DND-41 (cell line): ENCODE measurements around the gene CACNA2D3.

Experiments used
- ATAC-seq: fragments of 200-7000 bp; cut with Tn5 transposase; 3 replicates; pipeline ENCODE4 v1.9.1; 2021; ENCODE audit warnings: low read depth; ENCODE audit not compliant: insufficient read depth
- DNase-seq: peaks from one replicate; pipeline ENCODE4 v3.0.0-alpha.2; 2020
- H2AFZ ChIP-seq: 2 replicates; pipeline ENCODE4 v1.6.0; 2012; ENCODE audit warnings: low read depth, low read length
- H3K27ac ChIP-seq: 2 replicates; pipeline ENCODE4 v1.5.1; 2012; ENCODE audit warnings: low read length, inconsistent platforms
- H3K27me3 ChIP-seq: fragments of 200-600 bp; sonication (generic); 2 replicates; pipeline ENCODE4 v1.6.0; 2012; ENCODE audit warnings: low read length, mild to moderate bottlenecking, inconsistent platforms; ENCODE audit not compliant: insufficient read depth, poor library complexity
- H3K36me3 ChIP-seq: 2 replicates; pipeline ENCODE4 v1.5.1; 2012; ENCODE audit warnings: low read length, inconsistent platforms; ENCODE audit not compliant: insufficient read depth
- H3K4me1 ChIP-seq: 2 replicates; pipeline ENCODE4 v1.5.1; 2012; ENCODE audit warnings: mild to moderate bottlenecking, low read length; ENCODE audit not compliant: insufficient read depth
- H3K4me2 ChIP-seq: 2 replicates; pipeline ENCODE4 v1.6.0; 2012; ENCODE audit warnings: mild to moderate bottlenecking, moderate library complexity, low read length, inconsistent platforms; ENCODE audit not compliant: insufficient read depth
- H3K4me3 ChIP-seq, 2 experiments: fragments of 200-600 bp in 1 of 2; shearing (Covaris generic) in 1 of 2; 2 replicates each; pipeline ENCODE4 v1.5.1; 2012 to 2016; ENCODE audit warnings: inconsistent platforms in 2 of 2, low read length in 2 of 2, mild to moderate bottlenecking in 2 of 2, low read depth in 1 of 2, moderate library complexity in 1 of 2
- H3K79me2 ChIP-seq: 2 replicates; pipeline ENCODE4 v1.6.0; 2012; ENCODE audit warnings: low read length, inconsistent platforms; ENCODE audit not compliant: insufficient read depth
- H3K9ac ChIP-seq: 2 replicates; pipeline ENCODE4 v1.6.0; 2012; ENCODE audit warnings: low read depth, mild to moderate bottlenecking, inconsistent platforms, low read length, moderate library complexity
- H3K9me3 ChIP-seq: 2 replicates; pipeline ENCODE4 v1.5.1; 2012; ENCODE audit warnings: low read length, moderate library complexity, mild to moderate bottlenecking, inconsistent platforms; ENCODE audit not compliant: insufficient read depth, severe bottlenecking
- H4K20me1 ChIP-seq: 2 replicates; pipeline ENCODE4 v1.6.0; 2012; ENCODE audit warnings: low read length; ENCODE audit not compliant: insufficient read depth
- CTCF ChIP-seq: IDR thresholded peaks from 2 replicates; pipeline ENCODE4 v1.5.1; 2012; ENCODE audit warnings: borderline replicate concordance, low read length, moderate library complexity, mild to moderate bottlenecking; ENCODE audit not compliant: poor library complexity, severe bottlenecking; ENCODE audit errors: extremely low read depth
- EZH2 ChIP-seq: IDR thresholded peaks from 3 replicates; pipeline ENCODE4 v1.6.1; 2012; ENCODE audit warnings: borderline replicate concordance, low read depth, mild to moderate bottlenecking, moderate library complexity, low read length, inconsistent platforms; ENCODE audit not compliant: severe bottlenecking

Gene CACNA2D3

DNA sequence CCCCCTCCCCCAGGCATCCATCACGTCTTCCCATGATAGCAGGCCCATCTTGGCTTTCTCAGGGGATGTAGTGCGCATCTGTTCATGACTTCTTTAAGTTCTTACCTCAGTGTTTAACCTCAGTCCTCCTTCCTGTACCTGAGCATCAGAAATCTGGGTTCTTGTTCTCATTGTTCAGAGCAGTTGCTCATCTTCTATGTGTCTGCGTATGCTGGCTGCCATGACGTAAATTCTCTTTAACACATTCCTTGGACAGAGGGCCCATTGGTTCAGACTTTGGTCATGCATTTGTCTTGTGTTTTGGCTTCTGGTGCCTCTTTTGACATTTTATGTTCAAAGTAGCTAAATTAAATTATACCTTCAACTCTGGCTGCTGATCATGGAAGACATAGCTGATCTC lies 227.3 kb downstream of the CACNA2D3 start:
- Histone ChIP-seq H3K79me2 (no peaks in the 10 kb centered on the region), H3K4me3 (no peak overlapping the region), H3K36me3 (no peaks in the 10 kb centered on the region), H2AFZ (no peak overlapping the region), H3K4me2 (no peak overlapping the region), H3K4me1 (no peaks in the 10 kb centered on the region), H3K9me3 (no peaks in the 10 kb centered on the region), H3K27ac (no peak overlapping the region), H4K20me1 (no peaks in the 10 kb centered on the region), H3K9ac (no peak overlapping the region), H3K27me3 (no peaks in the 10 kb centered on the region)
- DNase-seq (no peak), ATAC-seq (no peak)
- TF ChIP-seq CTCF (no peak), EZH2 (no peak)

DNA sequence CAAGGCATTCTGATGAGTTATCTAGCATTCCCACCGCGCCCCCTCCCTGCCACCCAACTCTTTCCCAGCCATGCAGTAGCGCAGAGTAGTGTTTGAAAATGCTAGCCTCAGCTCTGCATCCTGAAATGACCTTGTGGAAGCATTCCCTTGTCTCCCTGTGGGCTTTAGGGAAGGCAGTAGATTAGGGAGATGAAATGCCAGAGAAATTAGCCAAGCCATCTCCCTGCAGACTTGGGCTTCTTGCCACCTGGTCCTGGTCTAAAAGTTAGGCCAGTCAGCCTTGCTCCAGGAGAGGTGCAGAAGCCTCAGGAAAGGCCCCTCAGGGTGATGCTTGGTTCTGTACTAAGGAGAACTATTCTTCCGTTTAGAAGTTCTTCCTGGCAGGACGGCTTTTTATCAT lies 231.2 kb downstream of the CACNA2D3 start:
- H3K27me3 ChIP-seq = no peaks in the 10 kb centered on the region
- H3K36me3 ChIP-seq = no peaks in the 10 kb centered on the region
- TF ChIP-seq CTCF (no peak), EZH2 (no peak)
- H3K9me3 ChIP-seq = no peaks in the 10 kb centered on the region
- no peak overlapping the region for H3K27ac ChIP-seq
- DNase-seq (no peak), ATAC-seq (no peak)
- H3K4me1 ChIP-seq = no peaks in the 10 kb centered on the region
- no peaks in the 10 kb centered on the region for H3K79me2 ChIP-seq
- H3K4me3 ChIP-seq = no peak overlapping the region
- no peak overlapping the region for H3K4me2 ChIP-seq
- no peak overlapping the region for H3K9ac ChIP-seq
- no peaks in the 10 kb centered on the region for H4K20me1 ChIP-seq
- H2AFZ ChIP-seq = no peak overlapping the region

GRCh38 chr3:54353946-54354345 lies 231.6 kb downstream of the CACNA2D3 start:
- Histone ChIP-seq H2AFZ (no peak overlapping the region), H4K20me1 (no peaks in the 10 kb centered on the region), H3K9ac (no peak overlapping the region), H3K9me3 (no peaks in the 10 kb centered on the region), H3K27me3 (no peaks in the 10 kb centered on the region), H3K36me3 (no peaks in the 10 kb centered on the region), H3K4me3 (no peak overlapping the region), H3K79me2 (no peaks in the 10 kb centered on the region), H3K27ac (no peak overlapping the region), H3K4me1 (no peaks in the 10 kb centered on the region), H3K4me2 (no peak overlapping the region)
- no peak for ATAC-seq
- TF ChIP-seq EZH2 = no peak
- no peak for DNase-seq

- TF ChIP-seq EZH2 (no peak), CTCF (no peak)
- H2AFZ ChIP-seq = no peak overlapping the region
- H3K9ac ChIP-seq = no peak overlapping the region
These were observed 233.4 kb downstream of the CACNA2D3 start for GRCh38 chr3:54355800-54356199.

More at GRCh38 chr3:54355800-54356199, 233.4 kb downstream of the CACNA2D3 start:
- Histone ChIP-seq H3K36me3 (no peaks in the 10 kb centered on the region), H3K9me3 (no peaks in the 10 kb centered on the region), H3K4me3 (no peak overlapping the region), H3K4me1 (no peaks in the 10 kb centered on the region), H3K27ac (no peak overlapping the region), H3K4me2 (no peak overlapping the region), H3K79me2 (no peaks in the 10 kb centered on the region), H4K20me1 (no peaks in the 10 kb centered on the region), H3K27me3 (no peaks in the 10 kb centered on the region)
- ATAC-seq = no peak
- DNase-seq = no peak
